DND-41 (cell line): ENCODE data around the gene GRIK4.

Source experiments
- ATAC-seq: fragments of 200-7000 bp; cut with Tn5 transposase; 3 replicates; pipeline ENCODE4 v1.9.1; 2021; ENCODE audit warnings: low read depth; ENCODE audit not compliant: insufficient read depth
- DNase-seq: peaks from one replicate; pipeline ENCODE4 v3.0.0-alpha.2; 2020
- H2AFZ ChIP-seq: 2 replicates; pipeline ENCODE4 v1.6.0; 2012; ENCODE audit warnings: low read depth, low read length
- H3K27ac ChIP-seq: 2 replicates; pipeline ENCODE4 v1.5.1; 2012; ENCODE audit warnings: low read length, inconsistent platforms
- H3K27me3 ChIP-seq: fragments of 200-600 bp; sonication (generic); 2 replicates; pipeline ENCODE4 v1.6.0; 2012; ENCODE audit warnings: low read length, mild to moderate bottlenecking, inconsistent platforms; ENCODE audit not compliant: insufficient read depth, poor library complexity
- H3K36me3 ChIP-seq: 2 replicates; pipeline ENCODE4 v1.5.1; 2012; ENCODE audit warnings: low read length, inconsistent platforms; ENCODE audit not compliant: insufficient read depth
- H3K4me1 ChIP-seq: 2 replicates; pipeline ENCODE4 v1.5.1; 2012; ENCODE audit warnings: mild to moderate bottlenecking, low read length; ENCODE audit not compliant: insufficient read depth
- H3K4me2 ChIP-seq: 2 replicates; pipeline ENCODE4 v1.6.0; 2012; ENCODE audit warnings: mild to moderate bottlenecking, moderate library complexity, low read length, inconsistent platforms; ENCODE audit not compliant: insufficient read depth
- H3K4me3 ChIP-seq, 2 experiments: fragments of 200-600 bp in 1 of 2; shearing (Covaris generic) in 1 of 2; 2 replicates each; pipeline ENCODE4 v1.5.1; 2012 to 2016; ENCODE audit warnings: inconsistent platforms in 2 of 2, low read length in 2 of 2, mild to moderate bottlenecking in 2 of 2, low read depth in 1 of 2, moderate library complexity in 1 of 2
- H3K79me2 ChIP-seq: 2 replicates; pipeline ENCODE4 v1.6.0; 2012; ENCODE audit warnings: low read length, inconsistent platforms; ENCODE audit not compliant: insufficient read depth
- H3K9ac ChIP-seq: 2 replicates; pipeline ENCODE4 v1.6.0; 2012; ENCODE audit warnings: low read depth, mild to moderate bottlenecking, inconsistent platforms, low read length, moderate library complexity
- H3K9me3 ChIP-seq: 2 replicates; pipeline ENCODE4 v1.5.1; 2012; ENCODE audit warnings: low read length, moderate library complexity, mild to moderate bottlenecking, inconsistent platforms; ENCODE audit not compliant: insufficient read depth, severe bottlenecking
- H4K20me1 ChIP-seq: 2 replicates; pipeline ENCODE4 v1.6.0; 2012; ENCODE audit warnings: low read length; ENCODE audit not compliant: insufficient read depth
- CTCF ChIP-seq: IDR thresholded peaks from 2 replicates; pipeline ENCODE4 v1.5.1; 2012; ENCODE audit warnings: borderline replicate concordance, low read length, moderate library complexity, mild to moderate bottlenecking; ENCODE audit not compliant: poor library complexity, severe bottlenecking; ENCODE audit errors: extremely low read depth
- EZH2 ChIP-seq: IDR thresholded peaks from 3 replicates; pipeline ENCODE4 v1.6.1; 2012; ENCODE audit warnings: borderline replicate concordance, low read depth, mild to moderate bottlenecking, moderate library complexity, low read length, inconsistent platforms; ENCODE audit not compliant: severe bottlenecking

Gene GRIK4

DNA sequence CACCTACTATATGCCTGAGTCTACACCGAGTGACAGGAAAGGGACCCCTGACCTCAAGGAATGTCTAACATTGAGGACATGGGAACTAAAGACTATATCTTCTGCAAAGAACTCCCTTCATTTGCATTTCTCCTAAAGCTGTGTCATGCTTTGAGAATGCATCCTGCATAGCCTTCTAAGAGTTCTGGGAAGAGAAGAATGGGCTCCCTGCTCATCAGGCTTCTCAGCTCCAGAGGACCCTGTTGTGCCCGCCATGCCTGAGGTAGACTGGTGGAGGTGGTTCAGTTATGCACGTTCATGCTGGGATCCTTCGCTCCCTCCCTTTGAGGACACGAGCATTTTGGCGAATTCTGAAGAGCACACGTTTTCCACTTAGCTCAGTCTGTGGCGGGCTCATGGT is 63.3 kb downstream of the GRIK4 start:
- Histone ChIP-seq H3K9ac (no peak overlapping the region), H3K79me2 (no peaks in the 10 kb centered on the region), H3K27me3 (peaks cover 6% of the 10 kb centered on the region), H3K4me3 (no peak overlapping the region), H4K20me1 (no peaks in the 10 kb centered on the region; the same call in none of the 2 replicates), H3K36me3 (no peaks in the 10 kb centered on the region), H3K9me3 (no peaks in the 10 kb centered on the region), H2AFZ (no peak overlapping the region), H3K4me1 (no peaks in the 10 kb centered on the region), H3K4me2 (no peak overlapping the region), H3K27ac (no peak overlapping the region)
- DNase-seq = no peak
- ATAC-seq = no peak
- TF ChIP-seq EZH2 (no peak), CTCF (no peak)

GRCh38 chr11:120575461-120575860 is 63.9 kb downstream of the GRIK4 start:
- Histone ChIP-seq H4K20me1 (no peaks in the 10 kb centered on the region; the same call in 1 of the 2 replicates), H3K4me3 (no peak overlapping the region), H3K27ac (no peak overlapping the region), H3K9me3 (no peaks in the 10 kb centered on the region), H3K9ac (no peak overlapping the region), H3K27me3 (peaks cover 6% of the 10 kb centered on the region), H3K4me1 (no peaks in the 10 kb centered on the region), H2AFZ (no peak overlapping the region), H3K36me3 (no peaks in the 10 kb centered on the region), H3K4me2 (no peak overlapping the region), H3K79me2 (no peaks in the 10 kb centered on the region)
- TF ChIP-seq CTCF (no peak), EZH2 (no peak)
- ATAC-seq = no peak
- no peak for DNase-seq

DNA sequence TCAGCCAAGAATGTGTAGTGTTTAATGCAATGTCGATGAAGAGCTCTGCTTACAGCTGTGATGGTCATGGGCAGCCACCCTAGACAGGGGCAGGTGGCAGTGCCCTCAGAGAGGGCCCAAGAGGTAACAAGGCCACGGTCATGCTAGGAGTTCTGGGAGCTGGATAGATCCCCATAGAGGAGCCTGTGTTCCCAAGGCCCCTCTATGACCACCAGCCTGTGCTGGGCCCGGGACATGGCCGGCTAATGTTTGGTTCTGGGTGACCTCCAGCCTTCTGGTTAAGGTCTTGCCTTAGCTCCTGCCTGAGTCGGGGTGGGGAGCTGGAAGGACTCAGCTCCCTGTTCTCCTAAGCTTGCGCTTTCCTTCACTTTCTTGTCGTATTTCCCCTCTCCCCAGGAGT is 65.1 kb downstream of the GRIK4 start:
- H3K79me2 ChIP-seq = no peaks in the 10 kb centered on the region
- H3K36me3 ChIP-seq = no peaks in the 10 kb centered on the region
- no peak overlapping the region for H3K27ac ChIP-seq
- DNase-seq (no peak), ATAC-seq (no peak)
- H3K4me1 ChIP-seq = no peaks in the 10 kb centered on the region
- no peaks in the 10 kb centered on the region; the same call in 1 of the 2 replicates for H4K20me1 ChIP-seq
- no peak overlapping the region for H3K9ac ChIP-seq
- no peak overlapping the region for H3K4me2 ChIP-seq
- no peak overlapping the region for H3K4me3 ChIP-seq
- H2AFZ ChIP-seq = no peak overlapping the region
- peaks cover 6% of the 10 kb centered on the region for H3K27me3 ChIP-seq
- H3K9me3 ChIP-seq = no peaks in the 10 kb centered on the region
- no peak for TF ChIP-seq CTCF
- no peak for TF ChIP-seq EZH2

GRCh38 chr11:120577041-120577440 is 65.5 kb downstream of the GRIK4 start:
- Histone ChIP-seq H4K20me1 (no peaks in the 10 kb centered on the region; the same call in 1 of the 2 replicates), H3K27ac (no peak overlapping the region), H3K4me1 (no peaks in the 10 kb centered on the region), H3K4me3 (no peak overlapping the region), H3K9ac (no peak overlapping the region), H2AFZ (no peak overlapping the region), H3K9me3 (no peaks in the 10 kb centered on the region), H3K4me2 (no peak overlapping the region), H3K27me3 (peaks cover 6% of the 10 kb centered on the region), H3K79me2 (no peaks in the 10 kb centered on the region), H3K36me3 (no peaks in the 10 kb centered on the region)
- ATAC-seq (no peak), DNase-seq (no peak)
- TF ChIP-seq CTCF (no peak), EZH2 (no peak)
